Adrenal gland (tissue), 12 donors: ENCODE results near the gene GPR153. TPM values are rescaled to one million over a fixed set of nuclear protein-coding genes. Genes with fewer than 3 reads are reported as not detected.
"Not testable (repeated sequence)": the region's sequence is repeated elsewhere in the genome, so short reads cannot be mapped to it uniquely, and the experiment has no call there.

Source experiments
- DNase-seq, 7 donors: peaks; one replicate each; pipeline ENCODE4 v3.0.0-alpha.2; 2019 to 2020
- H3K27ac ChIP-seq, 5 donors: fragments of 200-600 bp; sonication (generic) in 4 of 5; 1 replicate in 3 of 5; 2 replicates in 2 of 5; pipeline versions ENCODE4 v1.5.1 to v1.8.0; 2016 to 2020; ENCODE audit warnings: mild to moderate bottlenecking in 1 of 5
- H3K27me3 ChIP-seq: fragments of 200-600 bp; 2 replicates; pipeline ENCODE4 v1.8.0; 2021
- H3K36me3 ChIP-seq, 2 donors: fragments of 200-600 bp; replicated peaks in 1 of 2; 1 replicate in 1 of 2; 2 replicates in 1 of 2; pipeline versions ENCODE4 v1.5.1 to v1.8.0; 2018 to 2022
- H3K4me1 ChIP-seq, 2 donors: fragments of 200-600 bp; replicated peaks in 1 of 2; 1 replicate in 1 of 2; 2 replicates in 1 of 2; pipeline versions ENCODE4 v1.5.1 to v1.8.0; 2018 to 2021
- H3K4me3 ChIP-seq, 4 donors: fragments of 200-600 bp; sonication (generic) in 3 of 4; one replicate each; pipeline ENCODE4 v1.5.1; 2016 to 2018
- H3K9me3 ChIP-seq, 3 donors: fragments of 200-600 bp; sonication (generic) in 1 of 3; replicated peaks in 1 of 3; 1 replicate in 2 of 3; 2 replicates in 1 of 3; pipeline versions ENCODE4 v1.5.1 to v1.8.0; 2016 to 2021
- CTCF ChIP-seq, 6 experiments: fragments of 450-650 bp in 4 of 6; fragments of 200-600 bp in 2 of 6; sonication (generic) in 1 of 6; IDR thresholded peaks; 1 replicate in 5 of 6; 2 replicates in 1 of 6; pipeline versions ENCODE4 v1.5.1 to v1.8.0; 2016 to 2021; ENCODE audit warnings: antibody characterized with exemption in 6 of 6, mild to moderate bottlenecking in 2 of 6, moderate library complexity in 1 of 6
- POLR2A ChIP-seq, 2 donors: fragments of 450-650 bp; IDR thresholded peaks; one replicate each; pipeline ENCODE4 v1.6.1; 2017; ENCODE audit warnings: antibody characterized with exemption in 2 of 2, mild to moderate bottlenecking in 2 of 2, moderate library complexity in 1 of 2
- WGBS, 4 donors: extraction: QIAGEN DNeasy Blood & Tissue Kit in 2 of 4; methylation state at CpG; one replicate each; pipeline versions ENCODE4 v1.1.5 to v1.1.7; 2013 to 2017; 5-methylcytosine and 5-hydroxymethylcytosine counted together
- intact Hi-C, 2 donors: fragments of 100-400 bp; cut with DNase I; formaldehyde crosslinking; loops; one replicate each; pipeline versions ENCODE4 v1.14.1 to v1.15.0; 2022 to 2023
- polyA plus RNA-seq, 3 donors: library from polyadenylated mRNA; stranded (reverse); fragments of 200-250 nt in 2 of 3; fragments of 350-450 nt in 1 of 3; fragmentation: Illumina TruSeq in 1 of 3; extraction: RNeasy Lipid Tissue Mini Kit (QIAGEN cat#74804) in 1 of 3; gene quantifications; one replicate each; pipeline ENCODE4 v1.2.3, GENCODE V29; 2013 to 2014
- total RNA-seq, 9 donors: library from RNA; depleted of rRNA in 4 of 9; stranded (reverse); fragments of >200 nt in 4 of 9; fragments of 120-200 nt in 1 of 9; fragmentation: NEBNext Ultra II Directional in 1 of 9; extraction: Animal tissue kit (Norgen Biotek cat#: 25700) in 1 of 9; gene quantifications; one replicate each; pipeline versions ENCODE4 v1.1.0 to v1.2.4, GENCODE V29; 2013 to 2023
- donor health status: healthy with polysubstance abuse.
- donor health status: Bipolar disorder and iron deficiency.
- donor health status: DM: yes; HTN: yes; CAD: no.
- donor health status: DM: no; HTN: no; CAD: no.
- donor health status: DM: no; HTN: no; CAD: no.
- donor health status: DM: yes; HTN: yes; CAD: no.

The GPR153 gene
- total and polyA plus RNA-seq, 12 donors = 0.86 to 5.9 (median 3.1) TPM

- WGBS, 4 donors = 95 to 97% (median 97%) methylated on average over 13 of the region's 13 CpGs
- Histone ChIP-seq H3K36me3 (peaks cover 0 to 48% of the 10 kb centered on the region in 2 donors), H3K27ac (peak overlapping the region in 1 of 5 donors; percentile 51), H3K4me1 (peaks cover 6 to 19% of the 10 kb centered on the region in 2 donors), H3K27me3 (no peaks in the 10 kb centered on the region), H3K9me3 (no peaks in the 10 kb centered on the region), H3K4me3 (no peak overlapping the region)
- DNase-seq = no peak
- intact Hi-C loops = no loop called here
- TF ChIP-seq POLR2A (IDR thresholded peaks at IDR 0.05) = no peak
- TF ChIP-seq CTCF (IDR thresholded peaks at IDR 0.05) = no peak
Observed at GRCh38 chr1:6223617-6224016, 37.3 kb downstream of the GPR153 start.

DNA sequence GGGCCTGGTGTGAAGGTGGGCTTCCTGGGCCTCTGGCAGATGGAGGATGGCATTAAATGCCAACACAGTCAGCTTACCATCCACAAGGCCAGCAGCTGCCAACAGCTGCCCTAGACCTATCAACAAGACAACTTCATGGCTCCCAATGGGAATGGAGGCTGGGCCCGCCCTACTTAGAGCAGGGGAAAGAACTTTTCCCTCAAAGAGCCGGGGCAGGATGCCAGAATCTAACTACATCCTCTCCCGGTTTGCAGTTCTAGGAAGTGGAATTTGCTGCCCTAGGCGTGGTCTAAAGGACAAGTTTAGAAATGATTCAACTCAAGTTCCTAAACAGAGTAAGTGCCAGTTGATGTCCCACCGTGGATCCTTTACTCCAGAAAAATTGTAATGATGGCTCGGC, 38.3 kb downstream of the GPR153 start:
- H3K4me1 ChIP-seq = peaks cover 6 to 19% of the 10 kb centered on the region in 2 donors
- intact Hi-C loops = no loop called here
- TF ChIP-seq CTCF (IDR thresholded peaks at IDR 0.05) = no peak
- H3K27me3 ChIP-seq = no peaks in the 10 kb centered on the region
- WGBS, 4 donors = 54 to 71% (median 64%) methylated on average over 6 of the region's 6 CpGs
- no peak overlapping the region for H3K4me3 ChIP-seq
- peak overlapping the region in 1 of 5 donors; percentile 51 for H3K27ac ChIP-seq
- peak in 4 of 7 donors; percentile 44 to 59 (median 56) for DNase-seq
- no peaks in the 10 kb centered on the region for H3K9me3 ChIP-seq
- peaks cover 0 to 42% of the 10 kb centered on the region in 2 donors for H3K36me3 ChIP-seq

DNA sequence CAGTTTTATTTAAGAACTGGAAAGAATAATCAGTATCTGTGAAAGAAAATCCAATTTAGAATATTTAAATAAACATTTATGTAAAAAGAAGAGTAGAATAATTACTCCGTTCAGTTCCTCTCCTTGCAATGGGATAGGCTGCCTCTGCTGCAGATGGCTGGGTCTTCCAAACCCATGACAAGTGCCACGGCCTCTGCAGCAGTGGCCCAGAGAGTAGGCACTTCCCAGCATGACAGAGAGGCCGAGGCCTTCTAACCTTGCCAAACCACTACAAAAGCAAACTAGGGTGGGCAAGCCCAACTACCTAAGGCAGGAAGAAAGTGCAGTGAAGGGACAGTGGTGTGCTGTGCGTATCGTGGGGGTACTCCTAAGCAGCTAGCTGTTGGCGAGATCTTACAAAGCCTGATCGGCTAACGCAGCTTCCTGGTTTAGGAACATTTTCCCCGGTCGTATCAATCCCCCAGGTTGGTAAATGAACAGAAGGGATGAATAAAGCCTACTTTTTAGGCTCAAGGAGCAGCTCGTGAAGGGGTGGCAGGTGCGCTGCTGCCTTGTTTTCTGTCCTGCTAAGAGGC, 39.6 kb downstream of the GPR153 start:
- Histone ChIP-seq H3K4me3 (no peak overlapping the region), H3K27ac (no peak overlapping the region), H3K36me3 (peaks cover 0 to 30% of the 10 kb centered on the region in 2 donors), H3K9me3 (no peaks in the 10 kb centered on the region), H3K4me1 (peaks cover 6 to 19% of the 10 kb centered on the region in 2 donors), H3K27me3 (no peaks in the 10 kb centered on the region)
- DNase-seq = no peak
- WGBS, 4 donors = 94 to 96% (median 96%) methylated on average over 12 of the region's 12 CpGs
- intact Hi-C loops = no loop called here
- TF ChIP-seq CTCF (IDR thresholded peaks at IDR 0.05) (no peak), POLR2A (IDR thresholded peaks at IDR 0.05) (no peak)

- intact Hi-C loops = no loop called here
- WGBS, 4 donors = 85 to 94% (median 90%) methylated on average over 7 to 8 of the region's 8 CpGs
Observed at GRCh38 chr1:6220236-6220635, 40.7 kb downstream of the GPR153 start.

GRCh38 chr1:6219641-6220040, 41.3 kb downstream of the GPR153 start:
- H3K4me3 ChIP-seq, intact Hi-C loops, DNase-seq, H3K27ac ChIP-seq, H3K27me3 ChIP-seq, H3K9me3 ChIP-seq: not testable (repeated sequence)
- WGBS, 4 donors = 82 to 88% (median 87%) methylated on average over 11 of the region's 11 CpGs
- H3K36me3 ChIP-seq = peaks cover 0 to 15% of the 10 kb centered on the region in 2 donors
- peaks cover 5 to 12% of the 10 kb centered on the region in 2 donors for H3K4me1 ChIP-seq

More at GRCh38 chr1:6220236-6220635, 40.7 kb downstream of the GPR153 start:
- peaks cover 6 to 18% of the 10 kb centered on the region in 2 donors for H3K4me1 ChIP-seq
- no peaks in the 10 kb centered on the region for H3K27me3 ChIP-seq
- no peak overlapping the region for H3K4me3 ChIP-seq
- H3K27ac ChIP-seq = no peak overlapping the region
- TF ChIP-seq CTCF (IDR thresholded peaks at IDR 0.05) (no peak), POLR2A (IDR thresholded peaks at IDR 0.05) (no peak)
- H3K9me3 ChIP-seq = no peaks in the 10 kb centered on the region
- H3K36me3 ChIP-seq = peaks cover 0 to 21% of the 10 kb centered on the region in 2 donors
- DNase-seq = no peak
